Upper lobe of left lung (tissue), 4 donors: ENCODE data around the gene MACROD1.

Experiments
- POLR2A ChIP-seq, 4 donors: fragments of 450-650 bp; IDR thresholded peaks; one replicate each; pipeline ENCODE4 v1.5.1; 2016 to 2017; ENCODE audit warnings: antibody characterized with exemption in 4 of 4, mild to moderate bottlenecking in 2 of 4
- TF ChIP-seq, protein P1 (sequence below), 6 experiments: fragments of 450-650 bp in 4 of 6; fragments of 200-600 bp in 2 of 6; sonication (generic) in 2 of 6; IDR thresholded peaks; one replicate each; pipeline ENCODE4 v1.5.1; 2016 to 2019; ENCODE audit warnings: antibody characterized with exemption in 6 of 6

DNA sequence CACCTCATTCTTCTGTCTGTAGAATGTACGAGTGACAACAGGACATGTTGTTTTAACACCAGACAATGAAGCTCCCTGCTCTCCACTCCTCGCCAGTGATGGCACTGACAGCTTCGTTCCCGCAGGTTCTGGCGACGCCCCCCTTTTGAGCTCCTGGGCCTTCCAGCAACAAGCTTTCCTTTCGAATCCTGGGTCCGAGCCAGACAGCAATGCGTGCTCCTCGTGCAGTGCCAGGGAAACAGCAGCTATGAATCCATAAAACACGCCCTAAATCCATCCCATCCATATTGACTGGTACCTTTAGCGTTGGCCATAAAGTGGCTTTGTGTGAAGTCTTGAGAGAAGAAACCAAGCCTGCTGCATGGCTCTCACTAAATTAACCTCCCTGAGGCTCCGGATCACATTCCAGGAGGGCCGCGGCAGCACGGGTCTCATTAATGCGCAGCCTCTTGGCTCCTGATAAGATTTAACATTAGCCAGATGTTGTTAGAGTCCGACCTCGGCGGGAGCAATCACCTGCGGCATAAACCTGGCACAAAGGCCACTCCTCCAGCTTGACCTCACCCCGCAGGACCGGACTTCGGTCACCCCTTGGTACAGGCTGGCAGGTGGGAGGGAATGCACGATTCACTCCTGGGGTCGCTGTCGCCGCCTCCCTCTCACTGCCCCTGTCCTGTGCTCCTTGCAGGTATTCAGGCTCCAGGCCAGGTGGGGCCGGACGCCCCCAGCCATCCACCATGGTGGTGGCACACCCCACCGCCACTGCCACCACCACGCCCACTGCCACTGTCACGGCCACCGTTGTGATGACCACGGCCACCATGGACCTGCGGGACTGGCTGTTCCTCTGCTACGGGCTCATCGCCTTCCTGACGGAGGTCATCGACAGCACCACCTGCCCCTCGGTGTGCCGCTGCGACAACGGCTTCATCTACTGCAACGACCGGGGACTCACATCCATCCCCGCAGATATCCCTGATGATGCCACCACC, 50.1 kb downstream of the MACROD1 start:
- TF ChIP-seq, protein P1, sequence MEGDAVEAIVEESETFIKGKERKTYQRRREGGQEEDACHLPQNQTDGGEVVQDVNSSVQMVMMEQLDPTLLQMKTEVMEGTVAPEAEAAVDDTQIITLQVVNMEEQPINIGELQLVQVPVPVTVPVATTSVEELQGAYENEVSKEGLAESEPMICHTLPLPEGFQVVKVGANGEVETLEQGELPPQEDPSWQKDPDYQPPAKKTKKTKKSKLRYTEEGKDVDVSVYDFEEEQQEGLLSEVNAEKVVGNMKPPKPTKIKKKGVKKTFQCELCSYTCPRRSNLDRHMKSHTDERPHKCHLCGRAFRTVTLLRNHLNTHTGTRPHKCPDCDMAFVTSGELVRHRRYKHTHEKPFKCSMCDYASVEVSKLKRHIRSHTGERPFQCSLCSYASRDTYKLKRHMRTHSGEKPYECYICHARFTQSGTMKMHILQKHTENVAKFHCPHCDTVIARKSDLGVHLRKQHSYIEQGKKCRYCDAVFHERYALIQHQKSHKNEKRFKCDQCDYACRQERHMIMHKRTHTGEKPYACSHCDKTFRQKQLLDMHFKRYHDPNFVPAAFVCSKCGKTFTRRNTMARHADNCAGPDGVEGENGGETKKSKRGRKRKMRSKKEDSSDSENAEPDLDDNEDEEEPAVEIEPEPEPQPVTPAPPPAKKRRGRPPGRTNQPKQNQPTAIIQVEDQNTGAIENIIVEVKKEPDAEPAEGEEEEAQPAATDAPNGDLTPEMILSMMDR (IDR thresholded peaks at IDR 0.05): no peak
- TF ChIP-seq POLR2A (IDR thresholded peaks at IDR 0.05): no peak
